Measurements from ENCODE around the gene KIN. TPM values are rescaled to one million over a fixed set of nuclear protein-coding genes. Genes with fewer than 3 reads are reported as not detected.
"Not testable (repeated sequence)": the region's sequence is repeated elsewhere in the genome, so short reads cannot be mapped to it uniquely, and the experiment has no call there.

KIN gene
- 14.2 TPM for total RNA-seq

- intact Hi-C loops (cut with DNase I) = no loop called here
- ATAC-seq = peak; percentile 100
- peak; percentile 98 for DNase-seq (ENCODE audit: low spot score)
Measured at GRCh38 chr10:7787857-7788638, at the start of gene KIN, which contains the start of gene ATP5F1C. Gene KIN, minus strand, starts transcription at chr10:7787993. Its CDS starts 60 bp downstream, at chr10:7787933. Gene ATP5F1C, plus strand, starts transcription at chr10:7788177. Its CDS starts 31 bp downstream, at chr10:7788208.

GRCh38 chr10:7836571-7836970 is 48.8 kb upstream of the KIN start:
- DNase-seq (ENCODE audit: low spot score) = no peak
- ATAC-seq = no peak
- intact Hi-C loops (cut with DNase I) = no loop called here

GRCh38 chr10:7834262-7834661 is 46.5 kb upstream of the KIN start:
- DNase-seq (ENCODE audit: low spot score) (no peak), ATAC-seq (no peak)
- intact Hi-C loops (cut with DNase I) = no loop called here

GRCh38 chr10:7833210-7833609 is 45.4 kb upstream of the KIN start:
- DNase-seq (ENCODE audit: low spot score) = no peak
- no peak for ATAC-seq
- intact Hi-C loops (cut with DNase I) = no loop called here

GRCh38 chr10:7832060-7832459 is 44.3 kb upstream of the KIN start:
- ATAC-seq (no peak), DNase-seq (ENCODE audit: low spot score) (no peak)
- intact Hi-C loops (cut with DNase I) = no loop called here

- DNase-seq (ENCODE audit: low spot score) = no peak
- ATAC-seq = no peak
- intact Hi-C loops (cut with DNase I) = no loop called here
Measured at GRCh38 chr10:7829289-7829834, 41.6 kb upstream of the KIN start.

GRCh38 chr10:7826971-7827370 is 39.2 kb upstream of the KIN start:
- intact Hi-C loops (cut with DNase I) = no loop called here
- DNase-seq (ENCODE audit: low spot score) (no peak), ATAC-seq (no peak)

- intact Hi-C loops (cut with DNase I) = no loop called here
- DNase-seq (ENCODE audit: low spot score) (no peak), ATAC-seq (no peak)
Measured at GRCh38 chr10:7824251-7824650, 36.5 kb upstream of the KIN start.

- ATAC-seq (peak; percentile 57), DNase-seq (ENCODE audit: low spot score) (no peak)
- intact Hi-C loops (cut with DNase I) = no loop called here
Measured at GRCh38 chr10:7819121-7819460, 31.3 kb upstream of the KIN start.

GRCh38 chr10:7818295-7819120 is 30.7 kb upstream of the KIN start, which contains the start of gene TAF3:
Gene TAF3, plus strand, starts transcription at chr10:7818505. Its CDS starts 205 bp downstream, at chr10:7818710.
- intact Hi-C loops (cut with DNase I) = no loop called here

GRCh38 chr10:7817984-7818294 is 30.1 kb upstream of the KIN start:
- intact Hi-C loops (cut with DNase I) = no loop called here

More at GRCh38 chr10:7818295-7819120, 30.7 kb upstream of the KIN start, which contains the start of gene TAF3:
- peak; percentile 97 for ATAC-seq
- DNase-seq (ENCODE audit: low spot score) = peak; percentile 95

GRCh38 chr10:7817576-7817975 is 29.8 kb upstream of the KIN start:
- DNase-seq (ENCODE audit: low spot score) = no peak
- intact Hi-C loops (cut with DNase I) = no loop called here
- no peak for ATAC-seq

More at GRCh38 chr10:7817984-7818294, 30.1 kb upstream of the KIN start:
- ATAC-seq (no peak), DNase-seq (ENCODE audit: low spot score) (no peak)

- DNase-seq (ENCODE audit: low spot score) (no peak), ATAC-seq (no peak)
- intact Hi-C loops (cut with DNase I) = no loop called here
Measured at GRCh38 chr10:7813481-7813880, 25.7 kb upstream of the KIN start.

GRCh38 chr10:7811743-7812142 is 23.9 kb upstream of the KIN start:
- ATAC-seq; intact Hi-C loops (cut with DNase I); DNase-seq (ENCODE audit: low spot score): not testable (repeated sequence)

- ATAC-seq (no peak), DNase-seq (ENCODE audit: low spot score) (no peak)
- intact Hi-C loops (cut with DNase I) = no loop called here
Measured at GRCh38 chr10:7811000-7811399, 23.2 kb upstream of the KIN start.

GRCh38 chr10:7810443-7810842 is 22.6 kb upstream of the KIN start:
- no peak for ATAC-seq
- no peak for DNase-seq (ENCODE audit: low spot score)

GRCh38 chr10:7808686-7809267 is 21.0 kb upstream of the KIN start:
- ATAC-seq (no peak), DNase-seq (ENCODE audit: low spot score) (no peak)
- intact Hi-C loops (cut with DNase I) = no loop called here

More at GRCh38 chr10:7810443-7810842, 22.6 kb upstream of the KIN start:
- intact Hi-C loops (cut with DNase I) = no loop called here

GRCh38 chr10:7804741-7805140 is 16.9 kb upstream of the KIN start:
- intact Hi-C loops (cut with DNase I) = no loop called here
- DNase-seq (ENCODE audit: low spot score) (no peak), ATAC-seq (no peak)

GRCh38 chr10:7804216-7804615 is 16.4 kb upstream of the KIN start:
- ATAC-seq = no peak
- no peak for DNase-seq (ENCODE audit: low spot score)
- intact Hi-C loops (cut with DNase I) = no loop called here

GRCh38 chr10:7802606-7803005 is 14.8 kb upstream of the KIN start:
- DNase-seq (ENCODE audit: low spot score) = no peak
- intact Hi-C loops (cut with DNase I) = no loop called here
- no peak for ATAC-seq
